ENCODE data around the gene PDLIM4.

- TF ChIP-seq CTCF (IDR thresholded peaks at IDR 0.05) (no peak), POLR2A (IDR thresholded peaks at IDR 0.05) (no peak)
Measured at GRCh38 chr5:132267166-132267739, 9.8 kb downstream of the PDLIM4 start.
